Measurements from ENCODE around the gene WDCP.
"Not testable (repeated sequence)": the region's sequence is repeated elsewhere in the genome, so short reads cannot be mapped to it uniquely, and the experiment has no call there.

The WDCP gene

GRCh38 chr2:24046930-24047702 lies at the start of gene WDCP:
TSS of gene WDCP (minus strand) at chr2:24047391. CDS start at chr2:24039494, 7,897 bp downstream.
- Histone ChIP-seq H3K36me3 (ENCODE audit: control insufficient read depth, low read length) (no peaks in the 10 kb centered on the region; the same call in 1 of the 2 replicates), H3K27me3 (ENCODE audit: control insufficient read depth, low read length) (peaks cover 23% of the 10 kb centered on the region), H4K20me1 (ENCODE audit: control insufficient read depth, insufficient read depth, low read depth, low read length) (no peaks in the 10 kb centered on the region), H3K9me3 (ENCODE audit: control insufficient read depth, insufficient read depth, low read length) (no peaks in the 10 kb centered on the region), H3K79me2 (ENCODE audit: control insufficient read depth, low read length) (peaks cover 38% of the 10 kb centered on the region), H3K9me2 (replicated peaks; ENCODE audit: control insufficient read depth, low read length) (no peaks in the 10 kb centered on the region), H3K4me3 (ENCODE audit: low read length) (peak within 1 kb of the TSS; percentile 87), H3K4me2 (ENCODE audit: low read length) (peak within 1 kb of the TSS; percentile 98), H3K4me1 (ENCODE audit: control insufficient read depth, low read length) (peaks cover 36% of the 10 kb centered on the region), H3F3A (ENCODE audit: control insufficient read depth, insufficient read depth) (peaks cover 15% of the 10 kb centered on the region), H3K27ac (ENCODE audit: low read depth, low read length) (peak within 1 kb of the TSS; percentile 29)
- TF ChIP-seq CTCF (IDR thresholded peaks at IDR 0.05; ENCODE audit: low read depth, low read length, poor library complexity, severe bottlenecking) = no peak
- TF ChIP-seq EZH2phosphoT487 (IDR thresholded peaks at IDR 0.05; ENCODE audit: borderline replicate concordance, low read length) = no peak

GRCh38 chr2:24095171-24095677 lies 48.0 kb upstream of the WDCP start:
- not testable (repeated sequence) for H3K36me3 ChIP-seq (ENCODE audit: control insufficient read depth, low read length); H3K9me2 ChIP-seq (replicated peaks; ENCODE audit: control insufficient read depth, low read length); H3K9me3 ChIP-seq (ENCODE audit: control insufficient read depth, insufficient read depth, low read length); H3K27me3 ChIP-seq (ENCODE audit: control insufficient read depth, low read length); H3K27ac ChIP-seq (ENCODE audit: low read depth, low read length); H3F3A ChIP-seq (ENCODE audit: control insufficient read depth, insufficient read depth); H3K79me2 ChIP-seq (ENCODE audit: control insufficient read depth, low read length); H3K4me3 ChIP-seq (ENCODE audit: low read length); H3K4me2 ChIP-seq (ENCODE audit: low read length); H3K4me1 ChIP-seq (ENCODE audit: control insufficient read depth, low read length); H4K20me1 ChIP-seq (ENCODE audit: control insufficient read depth, insufficient read depth, low read depth, low read length)

- not testable (repeated sequence) for H3K4me1 ChIP-seq (ENCODE audit: control insufficient read depth, low read length); H3K4me3 ChIP-seq (ENCODE audit: low read length); H3K36me3 ChIP-seq (ENCODE audit: control insufficient read depth, low read length); H3K9me2 ChIP-seq (replicated peaks; ENCODE audit: control insufficient read depth, low read length); H3K27ac ChIP-seq (ENCODE audit: low read depth, low read length); H3K79me2 ChIP-seq (ENCODE audit: control insufficient read depth, low read length); H3K27me3 ChIP-seq (ENCODE audit: control insufficient read depth, low read length); H4K20me1 ChIP-seq (ENCODE audit: control insufficient read depth, insufficient read depth, low read depth, low read length); H3K4me2 ChIP-seq (ENCODE audit: low read length); H3F3A ChIP-seq (ENCODE audit: control insufficient read depth, insufficient read depth); H3K9me3 ChIP-seq (ENCODE audit: control insufficient read depth, insufficient read depth, low read length)
These were observed 46.1 kb upstream of the WDCP start for GRCh38 chr2:24093270-24093669.

GRCh38 chr2:24088821-24089359 lies 41.7 kb upstream of the WDCP start:
- Histone ChIP-seq H3K4me3 (ENCODE audit: low read length) (no peak overlapping the region), H3K4me2 (ENCODE audit: low read length) (no peak overlapping the region), H3K36me3 (ENCODE audit: control insufficient read depth, low read length) (no peaks in the 10 kb centered on the region), H3F3A (ENCODE audit: control insufficient read depth, insufficient read depth) (peaks cover 4% of the 10 kb centered on the region; the same call in 1 of the 2 replicates), H3K27me3 (ENCODE audit: control insufficient read depth, low read length) (no peaks in the 10 kb centered on the region), H4K20me1 (ENCODE audit: control insufficient read depth, insufficient read depth, low read depth, low read length) (no peaks in the 10 kb centered on the region), H3K9me3 (ENCODE audit: control insufficient read depth, insufficient read depth, low read length) (no peaks in the 10 kb centered on the region), H3K9me2 (replicated peaks; ENCODE audit: control insufficient read depth, low read length) (no peaks in the 10 kb centered on the region), H3K4me1 (ENCODE audit: control insufficient read depth, low read length) (peaks cover 6% of the 10 kb centered on the region), H3K79me2 (ENCODE audit: control insufficient read depth, low read length) (no peaks in the 10 kb centered on the region), H3K27ac (ENCODE audit: low read depth, low read length) (no peak overlapping the region)
- TF ChIP-seq EZH2phosphoT487 (IDR thresholded peaks at IDR 0.05; ENCODE audit: borderline replicate concordance, low read length) (no peak), CTCF (IDR thresholded peaks at IDR 0.05; ENCODE audit: low read depth, low read length, poor library complexity, severe bottlenecking) (no peak)

Data from DOHH2 (cell line).